K562 (cell line): ENCODE measurements around the gene ADD3.

Source experiments
- CBX5 ChIP-seq: IDR thresholded peaks from 2 replicates; pipeline ENCODE4 v1.6.1; 2014; ENCODE audit warnings: low read depth, borderline replicate concordance
- GATAD2B ChIP-seq: fragments of 450-650 bp; IDR thresholded peaks from 2 replicates; pipeline ENCODE4 v1.6.1; 2017; ENCODE audit warnings: mild to moderate bottlenecking, borderline replicate concordance
- JUNB ChIP-seq: fragments of 450-650 bp; formaldehyde crosslinking; conservative IDR thresholded peaks from 2 replicates; pipeline ENCODE4 v1.4.0; 2020; ENCODE audit warnings: mild to moderate bottlenecking
- PHTF2 ChIP-seq: fragments of 250-450 bp; sonication (Bioruptor Pico); IDR thresholded peaks from 2 replicates; pipeline ENCODE4 v1.5.0; 2021; ENCODE audit warnings: mild to moderate bottlenecking
- TF ChIP-seq, protein P1 (sequence below): fragments of 250-450 bp; sonication (Bioruptor Pico); IDR thresholded peaks from 2 replicates; pipeline ENCODE4 v1.5.0; 2020; ENCODE audit warnings: mild to moderate bottlenecking
- TF ChIP-seq, protein P2 (sequence below): fragments of 200-800 bp; sonication (Bioruptor generic); IDR thresholded peaks from 2 replicates; pipeline ENCODE4 v1.6.1; 2017; ENCODE audit warnings: missing genetic modification characterization, missing compliant biosample characterization

DNA sequence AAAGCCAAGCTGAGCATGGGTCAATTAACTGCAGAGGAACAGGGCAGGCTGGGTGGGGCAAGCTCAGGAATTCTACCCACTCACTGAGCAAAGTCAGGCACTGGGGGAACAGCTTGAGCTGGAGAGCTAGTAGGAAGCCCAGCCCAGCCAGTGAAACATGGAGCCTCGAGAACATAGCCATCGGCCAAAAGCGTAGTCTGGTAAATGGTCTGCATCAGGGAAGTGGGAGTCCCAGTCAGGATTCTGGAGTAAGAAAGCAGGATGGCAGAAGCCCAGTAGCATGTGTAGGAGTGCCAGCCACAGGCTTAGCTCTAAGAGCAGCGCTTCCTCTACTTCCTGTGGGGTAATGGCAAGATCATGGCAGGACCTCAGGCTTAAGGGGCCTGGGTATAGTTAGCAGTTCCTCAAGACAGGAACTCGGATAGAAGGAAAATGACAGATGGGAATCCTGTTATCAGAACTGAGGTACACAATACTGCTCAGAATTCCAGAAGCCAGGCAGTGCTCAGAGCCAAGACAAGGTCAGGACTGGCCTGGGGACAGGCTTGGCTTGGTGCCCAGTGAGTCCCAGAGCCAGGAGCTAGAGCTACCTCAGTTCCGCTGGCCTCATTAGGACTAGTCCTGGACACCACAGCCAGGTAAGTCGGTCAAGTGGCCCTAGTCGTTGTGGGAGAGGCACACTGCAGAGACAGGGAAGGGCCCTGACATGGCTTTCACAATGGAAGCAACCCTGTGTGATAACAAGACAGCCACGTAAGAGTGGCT lies 134.3 kb downstream of the ADD3 start:
- TF ChIP-seq, protein P1, sequence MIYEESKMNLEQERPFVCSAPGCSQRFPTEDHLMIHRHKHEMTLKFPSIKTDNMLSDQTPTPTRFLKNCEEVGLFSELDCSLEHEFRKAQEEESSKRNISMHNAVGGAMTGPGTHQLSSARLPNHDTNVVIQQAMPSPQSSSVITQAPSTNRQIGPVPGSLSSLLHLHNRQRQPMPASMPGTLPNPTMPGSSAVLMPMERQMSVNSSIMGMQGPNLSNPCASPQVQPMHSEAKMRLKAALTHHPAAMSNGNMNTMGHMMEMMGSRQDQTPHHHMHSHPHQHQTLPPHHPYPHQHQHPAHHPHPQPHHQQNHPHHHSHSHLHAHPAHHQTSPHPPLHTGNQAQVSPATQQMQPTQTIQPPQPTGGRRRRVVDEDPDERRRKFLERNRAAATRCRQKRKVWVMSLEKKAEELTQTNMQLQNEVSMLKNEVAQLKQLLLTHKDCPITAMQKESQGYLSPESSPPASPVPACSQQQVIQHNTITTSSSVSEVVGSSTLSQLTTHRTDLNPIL (CRISPR knock-in tag), result no peak
- TF ChIP-seq CBX5 (no peak), PHTF2 (no peak), GATAD2B (no peak), JUNB (no peak)
- TF ChIP-seq, protein P2, sequence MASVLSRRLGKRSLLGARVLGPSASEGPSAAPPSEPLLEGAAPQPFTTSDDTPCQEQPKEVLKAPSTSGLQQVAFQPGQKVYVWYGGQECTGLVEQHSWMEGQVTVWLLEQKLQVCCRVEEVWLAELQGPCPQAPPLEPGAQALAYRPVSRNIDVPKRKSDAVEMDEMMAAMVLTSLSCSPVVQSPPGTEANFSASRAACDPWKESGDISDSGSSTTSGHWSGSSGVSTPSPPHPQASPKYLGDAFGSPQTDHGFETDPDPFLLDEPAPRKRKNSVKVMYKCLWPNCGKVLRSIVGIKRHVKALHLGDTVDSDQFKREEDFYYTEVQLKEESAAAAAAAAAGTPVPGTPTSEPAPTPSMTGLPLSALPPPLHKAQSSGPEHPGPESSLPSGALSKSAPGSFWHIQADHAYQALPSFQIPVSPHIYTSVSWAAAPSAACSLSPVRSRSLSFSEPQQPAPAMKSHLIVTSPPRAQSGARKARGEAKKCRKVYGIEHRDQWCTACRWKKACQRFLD, result no peak
